ENCODE data around the gene APOF. TPM values are rescaled to one million over a fixed set of nuclear protein-coding genes. Genes with fewer than 3 reads are reported as not detected.

APOF gene
- total and polyA plus RNA-seq, 10 donors: not detected

GRCh38 chr12:56389412-56389811 lies 26.8 kb upstream of the APOF start:
- WGBS, 5 donors: 62 to 79% (median 77%) methylated on average over 5 of the region's 5 CpGs
- intact Hi-C loops (cut with DNase I; ENCODE audit: low total_unique reads): no loop called here
- TF ChIP-seq POLR2AphosphoS5 (IDR thresholded peaks at IDR 0.05) (no peak), POLR2A (IDR thresholded peaks at IDR 0.05) (no peak), CTCF (IDR thresholded peaks at IDR 0.05 in 8 of 11, conservative IDR thresholded peaks at IDR 0.05 in 3 of 11) (no peak)

GRCh38 chr12:56387152-56387736 lies 24.6 kb upstream of the APOF start:
- Histone ChIP-seq H3K36me3 (no peaks in the 10 kb centered on the region), H3K4me3 (no peak overlapping the region), H3K4me1 (no peaks in the 10 kb centered on the region), H3K9me3 (no peaks in the 10 kb centered on the region), H3K27ac (peak overlapping the region in 1 of 8 donors; percentile 26), H3K27me3 (replicated peaks in 1 of 7) (no peaks in the 10 kb centered on the region)
- TF ChIP-seq POLR2AphosphoS5 (IDR thresholded peaks at IDR 0.05) (no peak), POLR2A (IDR thresholded peaks at IDR 0.05) (no peak), CTCF (IDR thresholded peaks at IDR 0.05 in 8 of 11, conservative IDR thresholded peaks at IDR 0.05 in 3 of 11) (no peak)
- DNase-seq: no peak
- intact Hi-C loops (cut with DNase I; ENCODE audit: low total_unique reads): no loop called here
- 63 to 73% (median 69%) methylated on average over 7 of the region's 7 CpGs for WGBS, 5 donors

More at GRCh38 chr12:56389412-56389811, 26.8 kb upstream of the APOF start:
- Histone ChIP-seq H3K9me3 (peaks cover 0 to 3% (median 0%) of the 10 kb centered on the region in 8 donors), H3K4me1 (no peaks in the 10 kb centered on the region), H3K4me3 (no peak overlapping the region), H3K36me3 (no peaks in the 10 kb centered on the region), H3K27ac (peak overlapping the region in 3 of 8 donors; percentile 21 to 37 (median 22)), H3K27me3 (replicated peaks in 1 of 7) (no peaks in the 10 kb centered on the region)
- DNase-seq: no peak

- H3K4me1 ChIP-seq: no peaks in the 10 kb centered on the region
- 90 to 100% (median 100%) methylated on average over 1 of the region's 1 CpG for WGBS, 5 donors
- TF ChIP-seq POLR2A (IDR thresholded peaks at IDR 0.05) (no peak), POLR2AphosphoS5 (IDR thresholded peaks at IDR 0.05) (no peak), CTCF (IDR thresholded peaks at IDR 0.05 in 8 of 11, conservative IDR thresholded peaks at IDR 0.05 in 3 of 11) (no peak)
- intact Hi-C loops (cut with DNase I; ENCODE audit: low total_unique reads): no loop called here
- H3K27ac ChIP-seq: no peak overlapping the region
- DNase-seq: no peak
- H3K36me3 ChIP-seq: no peaks in the 10 kb centered on the region
- no peaks in the 10 kb centered on the region for H3K27me3 ChIP-seq (replicated peaks in 1 of 7)
- H3K4me3 ChIP-seq: no peak overlapping the region
- H3K9me3 ChIP-seq: no peaks in the 10 kb centered on the region
Measured at GRCh38 chr12:56385873-56386272, 23.2 kb upstream of the APOF start.

GRCh38 chr12:56382611-56383010 lies 20.0 kb upstream of the APOF start:
- H3K9me3 ChIP-seq: no peaks in the 10 kb centered on the region
- no peaks in the 10 kb centered on the region for H3K36me3 ChIP-seq
- intact Hi-C loops (cut with DNase I; ENCODE audit: low total_unique reads): no loop called here
- H3K4me1 ChIP-seq: peaks cover 0 to 2% (median 0%) of the 10 kb centered on the region in 6 donors
- H3K27me3 ChIP-seq (replicated peaks in 1 of 7): no peaks in the 10 kb centered on the region
- WGBS, 5 donors: 92 to 97% (median 94%) methylated on average over 16 of the region's 16 CpGs
- DNase-seq: no peak
- H3K27ac ChIP-seq: no peak overlapping the region
- no peak overlapping the region for H3K4me3 ChIP-seq
- TF ChIP-seq POLR2A (IDR thresholded peaks at IDR 0.05): no peak
